ENCODE results near the gene CFAP20DC. TPM values are rescaled to one million over a fixed set of nuclear protein-coding genes. Genes with fewer than 3 reads are reported as not detected.

Gene CFAP20DC
- total RNA-seq, 6 donors from 2014 or later, result 0.30 to 4.3 (median 0.37) TPM; not detected in 1

DNA sequence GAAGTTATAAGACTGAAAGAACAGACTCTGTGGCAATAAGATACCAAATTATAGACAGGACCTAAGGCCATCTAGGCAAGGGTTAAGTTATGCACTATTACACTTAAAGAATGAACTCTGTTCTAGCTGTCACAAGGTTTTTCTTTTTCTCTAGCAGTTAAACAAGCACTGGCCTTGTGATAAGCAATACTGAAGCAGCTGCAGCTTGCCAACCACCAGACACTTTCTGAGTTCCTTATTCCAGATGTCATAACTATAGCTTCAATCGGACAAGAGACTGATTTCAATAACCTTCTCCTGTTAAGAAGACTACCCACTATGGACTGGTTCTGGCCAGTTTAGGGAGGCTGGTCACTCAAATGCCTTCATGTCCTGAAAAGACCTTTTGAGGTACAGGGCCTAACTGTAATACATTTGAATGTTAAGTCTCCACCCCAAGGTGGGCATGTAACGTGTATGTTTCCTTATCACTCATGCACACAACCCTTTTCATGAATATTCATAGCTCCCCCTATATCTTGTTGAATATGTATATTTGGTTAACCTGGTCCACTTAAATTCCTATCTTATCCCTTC is 85.8 kb downstream of the CFAP20DC start:
- DNase-seq, result no peak
- ATAC-seq (ENCODE audit: low FRiP score in 2 of 2), result no peak
- H3K4me3 ChIP-seq, result no peak overlapping the region
- no peak overlapping the region for H3K27ac ChIP-seq
- no peaks in the 10 kb centered on the region for H3K36me3 ChIP-seq
- no peaks in the 10 kb centered on the region for H3K9me3 ChIP-seq
- TF ChIP-seq EP300 (IDR thresholded peaks at IDR 0.05) (no peak), POLR2A (IDR thresholded peaks at IDR 0.05) (no peak), POLR2AphosphoS5 (IDR thresholded peaks at IDR 0.05) (no peak)
- TF ChIP-seq, protein P1, sequence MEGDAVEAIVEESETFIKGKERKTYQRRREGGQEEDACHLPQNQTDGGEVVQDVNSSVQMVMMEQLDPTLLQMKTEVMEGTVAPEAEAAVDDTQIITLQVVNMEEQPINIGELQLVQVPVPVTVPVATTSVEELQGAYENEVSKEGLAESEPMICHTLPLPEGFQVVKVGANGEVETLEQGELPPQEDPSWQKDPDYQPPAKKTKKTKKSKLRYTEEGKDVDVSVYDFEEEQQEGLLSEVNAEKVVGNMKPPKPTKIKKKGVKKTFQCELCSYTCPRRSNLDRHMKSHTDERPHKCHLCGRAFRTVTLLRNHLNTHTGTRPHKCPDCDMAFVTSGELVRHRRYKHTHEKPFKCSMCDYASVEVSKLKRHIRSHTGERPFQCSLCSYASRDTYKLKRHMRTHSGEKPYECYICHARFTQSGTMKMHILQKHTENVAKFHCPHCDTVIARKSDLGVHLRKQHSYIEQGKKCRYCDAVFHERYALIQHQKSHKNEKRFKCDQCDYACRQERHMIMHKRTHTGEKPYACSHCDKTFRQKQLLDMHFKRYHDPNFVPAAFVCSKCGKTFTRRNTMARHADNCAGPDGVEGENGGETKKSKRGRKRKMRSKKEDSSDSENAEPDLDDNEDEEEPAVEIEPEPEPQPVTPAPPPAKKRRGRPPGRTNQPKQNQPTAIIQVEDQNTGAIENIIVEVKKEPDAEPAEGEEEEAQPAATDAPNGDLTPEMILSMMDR (IDR thresholded peaks at IDR 0.05), result no peak
- 72 to 74% methylated on average over 2 of the region's 2 CpGs for WGBS, 2 donors
- no peaks in the 10 kb centered on the region for H3K4me1 ChIP-seq
- no peaks in the 10 kb centered on the region for H3K27me3 ChIP-seq

DNA sequence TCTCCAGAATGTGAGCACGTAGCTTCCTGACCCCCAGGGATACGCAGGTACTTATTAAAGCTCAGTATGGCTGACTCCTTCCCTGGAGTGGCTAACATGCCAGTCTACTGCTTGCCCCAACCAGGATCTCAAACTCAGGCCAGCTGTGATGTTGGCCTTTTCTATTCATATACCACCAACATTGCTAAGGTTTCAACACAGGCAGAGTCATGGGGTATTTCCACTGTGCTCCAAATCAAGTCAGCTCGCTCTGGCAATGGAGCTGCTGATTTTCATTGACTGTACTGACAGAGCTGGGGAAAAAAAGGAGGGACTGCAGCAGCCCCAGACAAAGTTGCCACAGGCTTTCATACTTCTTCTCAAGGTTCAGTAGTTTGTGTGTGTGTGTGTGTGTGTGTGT is 87.0 kb downstream of the CFAP20DC start:
- no peak overlapping the region for H3K27ac ChIP-seq
- H3K9me3 ChIP-seq, result no peaks in the 10 kb centered on the region
- no peaks in the 10 kb centered on the region for H3K36me3 ChIP-seq
- TF ChIP-seq EP300 (IDR thresholded peaks at IDR 0.05) (no peak), POLR2A (IDR thresholded peaks at IDR 0.05) (no peak), POLR2AphosphoS5 (IDR thresholded peaks at IDR 0.05) (no peak)
- TF ChIP-seq, protein P1 (IDR thresholded peaks at IDR 0.05), result no peak
- no peak for DNase-seq
- no peaks in the 10 kb centered on the region for H3K4me1 ChIP-seq
- 89 to 97% methylated on average over 3 of the region's 3 CpGs for WGBS, 2 donors
- no peak for ATAC-seq (ENCODE audit: low FRiP score in 2 of 2)
- no peaks in the 10 kb centered on the region for H3K27me3 ChIP-seq
- H3K4me3 ChIP-seq, result no peak overlapping the region

DNA sequence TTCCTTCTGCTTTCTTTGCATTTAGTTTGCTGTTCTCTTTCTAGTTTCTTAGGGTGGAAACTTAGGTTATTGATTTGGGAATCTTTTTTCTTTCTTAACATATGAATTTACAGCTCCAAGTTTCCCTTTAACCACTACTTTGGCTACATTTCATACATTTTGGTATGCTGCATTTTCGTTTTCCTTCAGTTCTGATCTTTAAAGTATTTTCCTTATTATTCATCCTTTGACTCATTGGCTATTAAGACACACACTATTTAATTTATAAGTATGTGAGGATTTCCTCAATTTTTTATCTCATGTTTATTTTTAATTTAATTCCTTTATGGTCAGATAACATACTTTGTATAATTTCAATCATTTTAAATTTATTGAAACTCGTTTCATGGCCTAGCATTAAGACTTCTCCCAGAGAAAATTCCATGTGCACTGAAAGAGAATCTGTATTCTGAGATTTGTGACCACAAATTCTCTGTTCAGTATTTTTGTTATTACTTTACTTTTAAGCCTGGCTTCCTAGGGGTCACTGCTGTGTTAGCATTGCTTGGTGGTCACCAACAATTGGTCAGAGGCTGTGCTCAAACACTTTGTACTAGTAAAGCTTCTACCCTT is 87.7 kb downstream of the CFAP20DC start:
- TF ChIP-seq POLR2A (IDR thresholded peaks at IDR 0.05) (no peak), POLR2AphosphoS5 (IDR thresholded peaks at IDR 0.05) (no peak), EP300 (IDR thresholded peaks at IDR 0.05) (no peak)
- TF ChIP-seq, protein P1 (IDR thresholded peaks at IDR 0.05), result no peak
- no peak overlapping the region for H3K4me3 ChIP-seq
- no peak for DNase-seq
- no peaks in the 10 kb centered on the region for H3K4me1 ChIP-seq
- H3K27me3 ChIP-seq, result no peaks in the 10 kb centered on the region
- 75 to 79% methylated on average over 2 of the region's 2 CpGs for WGBS, 2 donors
- H3K27ac ChIP-seq, result no peak overlapping the region
- H3K9me3 ChIP-seq, result no peaks in the 10 kb centered on the region
- no peaks in the 10 kb centered on the region for H3K36me3 ChIP-seq
- no peak for ATAC-seq (ENCODE audit: low FRiP score in 2 of 2)

DNA sequence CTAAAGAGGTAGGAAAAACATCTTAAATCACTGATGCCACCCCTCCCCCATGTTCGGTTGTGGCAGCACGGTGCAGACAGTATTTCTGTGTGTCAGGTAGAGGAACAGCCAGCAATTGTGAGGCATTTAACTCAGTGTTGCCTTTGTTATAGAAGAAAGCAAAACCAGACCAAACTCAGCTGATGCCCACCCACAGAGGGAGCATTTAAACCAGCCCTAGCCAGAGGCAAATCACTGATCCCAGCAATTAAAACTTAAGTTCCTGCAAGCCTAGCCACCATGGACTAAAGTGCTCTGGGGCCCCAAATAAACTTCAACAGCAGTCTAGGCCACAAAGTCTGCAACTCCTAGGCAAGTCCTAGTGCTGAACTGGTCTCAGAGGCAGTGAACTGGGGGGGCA is 94.5 kb downstream of the CFAP20DC start:
- DNase-seq, result no peak
- TF ChIP-seq EP300 (IDR thresholded peaks at IDR 0.05) (no peak), POLR2AphosphoS5 (IDR thresholded peaks at IDR 0.05) (no peak), POLR2A (IDR thresholded peaks at IDR 0.05) (no peak)
- TF ChIP-seq, protein P1 (IDR thresholded peaks at IDR 0.05), result no peak
- Histone ChIP-seq H3K4me3 (no peak overlapping the region), H3K36me3 (no peaks in the 10 kb centered on the region), H3K4me1 (no peaks in the 10 kb centered on the region), H3K27ac (no peak overlapping the region), H3K27me3 (no peaks in the 10 kb centered on the region), H3K9me3 (no peaks in the 10 kb centered on the region)
- 75 to 96% methylated on average over 2 of the region's 2 CpGs for WGBS, 2 donors
- no peak for ATAC-seq (ENCODE audit: low FRiP score in 2 of 2)

DNA sequence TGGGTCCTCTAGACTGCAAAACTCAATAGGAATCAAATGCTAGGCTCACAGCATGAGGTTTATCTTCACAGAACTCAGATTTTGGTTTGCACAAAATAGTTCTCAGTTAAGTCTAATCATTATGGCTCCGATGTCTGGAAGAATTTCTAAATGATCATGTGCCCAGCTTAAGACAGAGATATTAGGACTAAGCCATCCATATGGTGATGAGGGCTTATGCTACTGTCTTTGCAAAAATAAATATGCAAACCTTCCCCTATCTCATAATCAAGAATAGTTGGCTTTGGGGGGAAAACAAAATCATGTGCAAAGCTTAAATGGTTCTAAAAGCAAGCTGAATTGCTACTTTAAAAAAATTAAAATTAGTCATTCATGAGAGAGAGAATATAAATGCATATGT is 96.5 kb downstream of the CFAP20DC start:
- DNase-seq (no peak), ATAC-seq (ENCODE audit: low FRiP score in 2 of 2) (no peak)
- H3K9me3 ChIP-seq, result no peaks in the 10 kb centered on the region
- WGBS, 2 donors, result 85 to 96% methylated on average over 1 of the region's 1 CpG
- TF ChIP-seq POLR2AphosphoS5 (IDR thresholded peaks at IDR 0.05) (no peak), POLR2A (IDR thresholded peaks at IDR 0.05) (no peak), EP300 (IDR thresholded peaks at IDR 0.05) (no peak)
- TF ChIP-seq, protein P1 (IDR thresholded peaks at IDR 0.05), result no peak
- H3K36me3 ChIP-seq, result no peaks in the 10 kb centered on the region
- no peaks in the 10 kb centered on the region for H3K27me3 ChIP-seq
- H3K4me1 ChIP-seq, result no peaks in the 10 kb centered on the region
- H3K4me3 ChIP-seq, result no peak overlapping the region
- no peak overlapping the region for H3K27ac ChIP-seq
